Mucosa of stomach (tissue), 1 donor: ENCODE results near the gene KLK2.

Experiments used
- H3K27me3 ChIP-seq: one replicate; pipeline ENCODE4 v1.7.0; 2013; ENCODE audit warnings: mild to moderate bottlenecking, low read length; ENCODE audit not compliant: control insufficient read depth, insufficient read depth
- H3K36me3 ChIP-seq: one replicate; pipeline ENCODE4 v1.7.0; 2013; ENCODE audit warnings: low read length; ENCODE audit not compliant: control insufficient read depth, insufficient read depth
- H3K4me1 ChIP-seq: one replicate; pipeline ENCODE4 v1.7.0; 2013; ENCODE audit warnings: mild to moderate bottlenecking, low read length; ENCODE audit not compliant: control insufficient read depth, insufficient read depth
- H3K4me3 ChIP-seq: one replicate; pipeline ENCODE4 v1.7.0; 2013; ENCODE audit warnings: low read length
- H3K9ac ChIP-seq: one replicate; pipeline ENCODE4 v1.7.0; 2013; ENCODE audit warnings: mild to moderate bottlenecking, low read length, moderate library complexity
- H3K9me3 ChIP-seq: one replicate; pipeline ENCODE4 v1.7.0; 2013; ENCODE audit warnings: mild to moderate bottlenecking, low read length, moderate library complexity; ENCODE audit not compliant: control insufficient read depth
- donor health status: Pancreatic carcinoma.

Gene KLK2

GRCh38 chr19:50836543-50837195, 36.6 kb upstream of the KLK2 start:
- H3K36me3 ChIP-seq: no peaks in the 10 kb centered on the region
- peaks cover 6% of the 10 kb centered on the region for H3K4me1 ChIP-seq
- peaks cover 19% of the 10 kb centered on the region for H3K27me3 ChIP-seq
- no peak overlapping the region for H3K4me3 ChIP-seq
- no peaks in the 10 kb centered on the region for H3K9me3 ChIP-seq
- no peak overlapping the region for H3K9ac ChIP-seq

GRCh38 chr19:50837300-50837699, 35.9 kb upstream of the KLK2 start:
- Histone ChIP-seq H3K4me1 (peaks cover 6% of the 10 kb centered on the region), H3K9ac (no peak overlapping the region), H3K4me3 (no peak overlapping the region), H3K36me3 (no peaks in the 10 kb centered on the region), H3K27me3 (peaks cover 19% of the 10 kb centered on the region), H3K9me3 (no peaks in the 10 kb centered on the region)

- Histone ChIP-seq H3K9me3 (no peaks in the 10 kb centered on the region), H3K9ac (no peak overlapping the region), H3K27me3 (peaks cover 18% of the 10 kb centered on the region), H3K36me3 (no peaks in the 10 kb centered on the region), H3K4me3 (no peak overlapping the region), H3K4me1 (peaks cover 6% of the 10 kb centered on the region)
Measured at GRCh38 chr19:50838239-50838638, 35.0 kb upstream of the KLK2 start.

DNA sequence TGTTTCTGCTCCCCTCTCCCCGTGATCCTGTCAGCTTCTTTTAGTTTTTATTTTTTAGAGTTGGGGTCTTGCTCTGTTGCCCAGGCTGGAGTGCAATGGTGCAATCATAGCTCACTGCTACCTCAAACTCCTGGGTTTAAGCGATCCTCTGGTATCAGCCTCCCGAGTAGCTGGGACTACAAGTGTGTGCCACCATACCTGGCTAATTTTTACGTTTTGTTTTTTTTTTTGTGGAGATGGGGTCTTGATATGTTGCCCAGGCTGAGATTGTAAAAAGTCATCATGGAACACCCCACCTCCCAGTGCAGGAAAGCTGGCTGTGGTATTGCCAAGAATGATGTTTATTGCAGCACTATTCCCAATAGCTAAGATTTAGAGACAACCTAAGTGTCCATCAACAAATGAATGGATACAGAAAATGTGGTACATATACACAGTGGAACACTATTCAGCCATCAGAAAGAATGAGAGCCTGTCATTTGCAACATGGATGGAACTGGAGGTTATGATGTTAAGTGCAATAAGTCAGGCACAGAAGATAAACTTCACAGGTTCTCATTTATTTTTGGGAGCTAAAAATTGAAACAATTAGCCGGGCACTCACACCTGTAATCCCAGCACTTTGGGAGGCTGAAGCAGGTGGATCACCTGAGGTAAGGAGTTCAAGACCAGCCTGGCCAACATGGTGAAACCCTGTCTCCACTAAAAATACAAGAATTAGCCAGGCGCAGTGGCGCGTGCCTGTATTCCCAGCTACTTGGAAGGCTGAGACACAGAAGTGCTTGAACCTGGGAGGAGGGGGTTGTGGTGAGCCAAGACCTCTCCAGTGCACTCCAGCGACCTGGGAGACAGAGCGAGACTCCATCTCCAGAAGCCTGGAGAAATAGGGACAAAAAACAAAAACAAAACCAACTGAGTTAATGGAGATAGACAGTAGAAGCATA, 33.3 kb upstream of the KLK2 start:
- H3K36me3 ChIP-seq: no peaks in the 10 kb centered on the region
- H3K9me3 ChIP-seq: no peaks in the 10 kb centered on the region
- no peak overlapping the region for H3K4me3 ChIP-seq
- no peak overlapping the region for H3K9ac ChIP-seq
- H3K27me3 ChIP-seq: peaks cover 19% of the 10 kb centered on the region
- peaks cover 6% of the 10 kb centered on the region for H3K4me1 ChIP-seq

DNA sequence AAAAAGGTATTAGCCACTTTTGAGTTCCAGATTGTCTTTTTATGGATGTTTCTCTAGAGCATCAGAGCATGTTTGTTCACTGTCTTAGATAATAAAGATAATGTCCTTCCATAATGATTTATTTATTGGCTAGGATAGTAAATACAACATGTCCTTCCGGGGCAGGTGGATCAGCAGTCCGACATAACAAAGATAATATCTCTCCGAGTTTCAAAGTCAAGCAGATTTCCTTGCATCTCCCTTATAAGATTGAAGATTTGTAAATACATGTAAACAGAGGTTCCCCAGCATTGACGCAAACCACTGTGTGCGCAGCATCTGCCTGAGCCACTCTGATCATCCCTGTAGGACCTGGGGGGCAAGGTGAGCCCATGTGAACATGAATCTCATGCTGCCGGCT, 31.1 kb upstream of the KLK2 start:
- no peaks in the 10 kb centered on the region for H3K4me1 ChIP-seq
- H3K27me3 ChIP-seq: peaks cover 11% of the 10 kb centered on the region
- no peak overlapping the region for H3K9ac ChIP-seq
- H3K4me3 ChIP-seq: no peak overlapping the region
- no peaks in the 10 kb centered on the region for H3K9me3 ChIP-seq
- no peaks in the 10 kb centered on the region for H3K36me3 ChIP-seq

- Histone ChIP-seq H3K27me3 (peaks cover 8% of the 10 kb centered on the region), H3K4me3 (no peak overlapping the region), H3K9ac (no peak overlapping the region), H3K4me1 (no peaks in the 10 kb centered on the region), H3K9me3 (no peaks in the 10 kb centered on the region), H3K36me3 (no peaks in the 10 kb centered on the region)
Measured at GRCh38 chr19:50843205-50843604, 30.0 kb upstream of the KLK2 start.

- Histone ChIP-seq H3K9ac (no peak overlapping the region), H3K36me3 (no peaks in the 10 kb centered on the region), H3K4me3 (no peak overlapping the region), H3K9me3 (no peaks in the 10 kb centered on the region), H3K4me1 (no peaks in the 10 kb centered on the region), H3K27me3 (peaks cover 4% of the 10 kb centered on the region)
Measured at GRCh38 chr19:50843701-50844221, 29.5 kb upstream of the KLK2 start.

GRCh38 chr19:50844296-50844935, 28.8 kb upstream of the KLK2 start:
- Histone ChIP-seq H3K36me3 (no peaks in the 10 kb centered on the region), H3K9me3 (no peaks in the 10 kb centered on the region), H3K9ac (no peak overlapping the region), H3K4me1 (no peaks in the 10 kb centered on the region), H3K4me3 (no peak overlapping the region), H3K27me3 (peaks cover 4% of the 10 kb centered on the region)

DNA sequence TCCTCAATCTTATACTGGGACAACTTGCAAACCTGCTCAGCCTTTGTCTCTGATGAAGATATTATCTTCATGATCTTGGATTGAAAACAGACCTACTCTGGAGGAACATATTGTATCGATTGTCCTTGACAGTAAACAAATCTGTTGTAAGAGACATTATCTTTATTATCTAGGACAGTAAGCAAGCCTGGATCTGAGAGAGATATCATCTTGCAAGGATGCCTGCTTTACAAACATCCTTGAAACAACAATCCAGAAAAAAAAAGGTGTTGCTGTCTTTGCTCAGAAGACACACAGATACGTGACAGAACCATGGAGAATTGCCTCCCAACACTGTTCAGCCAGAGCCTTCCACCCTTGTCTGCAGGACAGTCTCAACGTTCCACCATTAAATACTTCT, 22.5 kb upstream of the KLK2 start:
- no peak overlapping the region for H3K9ac ChIP-seq
- no peaks in the 10 kb centered on the region for H3K36me3 ChIP-seq
- no peaks in the 10 kb centered on the region for H3K4me1 ChIP-seq
- no peak overlapping the region for H3K4me3 ChIP-seq
- H3K27me3 ChIP-seq: no peaks in the 10 kb centered on the region
- H3K9me3 ChIP-seq: no peaks in the 10 kb centered on the region

- Histone ChIP-seq H3K27me3 (no peaks in the 10 kb centered on the region), H3K4me1 (no peaks in the 10 kb centered on the region), H3K36me3 (no peaks in the 10 kb centered on the region), H3K9me3 (no peaks in the 10 kb centered on the region), H3K4me3 (no peak overlapping the region), H3K9ac (no peak overlapping the region)
Measured at GRCh38 chr19:50851620-50852019, 21.6 kb upstream of the KLK2 start.

DNA sequence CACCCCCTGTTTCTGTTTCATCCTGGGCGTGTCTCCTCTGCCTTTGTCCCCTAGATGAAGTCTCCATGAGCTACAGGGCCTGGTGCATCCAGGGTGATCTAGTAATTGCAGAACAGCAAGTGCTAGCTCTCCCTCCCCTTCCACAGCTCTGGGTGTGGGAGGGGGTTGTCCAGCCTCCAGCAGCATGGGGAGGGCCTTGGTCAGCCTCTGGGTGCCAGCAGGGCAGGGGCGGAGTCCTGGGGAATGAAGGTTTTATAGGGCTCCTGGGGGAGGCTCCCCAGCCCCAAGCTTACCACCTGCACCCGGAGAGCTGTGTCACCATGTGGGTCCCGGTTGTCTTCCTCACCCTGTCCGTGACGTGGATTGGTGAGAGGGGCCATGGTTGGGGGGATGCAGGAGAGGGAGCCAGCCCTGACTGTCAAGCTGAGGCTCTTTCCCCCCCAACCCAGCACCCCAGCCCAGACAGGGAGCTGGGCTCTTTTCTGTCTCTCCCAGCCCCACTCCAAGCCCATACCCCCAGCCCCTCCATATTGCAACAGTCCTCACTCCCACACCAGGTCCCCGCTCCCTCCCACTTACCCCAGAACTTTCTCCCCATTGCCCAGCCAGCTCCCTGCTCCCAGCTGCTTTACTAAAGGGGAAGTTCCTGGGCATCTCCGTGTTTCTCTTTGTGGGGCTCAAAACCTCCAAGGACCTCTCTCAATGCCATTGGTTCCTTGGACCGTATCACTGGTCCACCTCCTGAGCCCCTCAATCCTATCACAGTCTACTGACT, 18.4 kb upstream of the KLK2 start, which contains the start of gene KLK3:
TSS of gene KLK3 (plus strand) at position 280 of the 775 bp plus-strand sequence. CDS start at position 321, 41 bp downstream.
- Histone ChIP-seq H3K27me3 (peaks cover 8% of the 10 kb centered on the region), H3K9ac (no peak within 1 kb of the TSS), H3K4me1 (no peaks in the 10 kb centered on the region), H3K36me3 (no peaks in the 10 kb centered on the region), H3K9me3 (no peaks in the 10 kb centered on the region), H3K4me3 (no peak within 1 kb of the TSS)
